GM19351 (cell line): ENCODE data around the gene MYO9A.
A peak's percentile ranks its signal among the peaks of the same experiment; 100 is the strongest.
"Not testable (repeated sequence)": the region's sequence is repeated elsewhere in the genome, so short reads cannot be mapped to it uniquely, and the experiment has no call there.

Experiments used
- ATAC-seq: cut with Tn5 transposase; IDR thresholded peaks from one replicate; pipeline ENCODE4 v1.9.1; 2021; ENCODE audit warnings: mild to moderate bottlenecking, moderate library complexity; ENCODE audit not compliant: unreplicated experiment

The MYO9A gene

DNA sequence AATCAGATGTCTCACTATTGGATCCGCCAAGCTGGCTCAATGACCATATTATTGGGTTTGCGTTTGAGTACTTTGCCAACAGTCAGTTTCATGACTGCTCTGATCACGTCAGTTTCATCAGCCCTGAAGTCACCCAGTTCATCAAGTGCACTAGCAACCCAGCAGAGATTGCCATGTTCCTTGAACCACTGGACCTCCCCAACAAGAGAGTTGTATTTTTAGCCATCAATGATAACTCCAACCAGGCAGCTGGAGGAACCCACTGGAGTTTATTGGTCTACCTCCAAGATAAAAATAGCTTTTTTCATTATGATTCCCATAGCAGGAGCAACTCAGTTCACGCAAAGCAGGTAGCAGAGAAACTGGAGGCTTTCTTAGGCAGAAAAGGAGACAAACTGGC lies 21.7 kb upstream of the MYO9A start:
- ATAC-seq, result no peak

DNA sequence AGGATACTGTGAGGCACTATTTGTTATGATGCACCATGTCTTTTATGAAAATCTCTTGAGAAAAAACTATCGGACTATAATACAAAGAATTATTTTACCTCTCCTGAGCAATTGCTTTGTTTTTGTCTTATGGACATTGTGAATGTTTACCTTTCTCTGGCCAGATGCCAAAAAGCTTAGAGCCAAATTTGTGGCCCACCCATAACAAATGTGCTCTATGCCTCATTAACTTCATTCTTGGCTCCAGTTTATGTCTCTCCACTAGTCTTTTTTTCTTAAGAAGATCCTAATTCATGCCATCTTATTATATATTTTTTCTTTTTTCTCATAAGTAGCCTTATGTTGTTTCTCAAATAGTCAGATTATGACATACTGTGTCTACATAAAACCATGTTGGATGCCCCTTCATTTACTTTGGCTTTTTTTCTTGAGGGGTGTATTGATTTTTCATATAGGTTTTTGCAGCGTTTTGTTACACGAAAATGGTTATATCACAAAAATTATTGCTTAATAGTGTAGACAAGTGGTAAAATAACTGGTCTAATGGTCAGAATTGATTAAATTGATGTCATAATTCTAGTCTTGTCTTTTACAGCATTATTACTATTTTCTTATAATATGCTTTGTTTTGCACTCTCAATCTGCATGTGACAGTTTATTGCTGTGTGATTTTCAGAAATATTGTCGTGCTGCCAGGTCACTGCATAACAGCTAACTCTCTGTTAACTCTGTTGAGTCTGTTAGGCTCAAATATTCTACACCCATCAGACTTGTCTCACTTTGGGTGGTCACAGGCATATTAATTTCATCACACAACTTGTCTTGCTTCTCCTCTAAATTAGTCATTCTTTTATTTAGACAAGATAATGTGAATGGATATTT lies 18.5 kb upstream of the MYO9A start:
- ATAC-seq, result no peak

DNA sequence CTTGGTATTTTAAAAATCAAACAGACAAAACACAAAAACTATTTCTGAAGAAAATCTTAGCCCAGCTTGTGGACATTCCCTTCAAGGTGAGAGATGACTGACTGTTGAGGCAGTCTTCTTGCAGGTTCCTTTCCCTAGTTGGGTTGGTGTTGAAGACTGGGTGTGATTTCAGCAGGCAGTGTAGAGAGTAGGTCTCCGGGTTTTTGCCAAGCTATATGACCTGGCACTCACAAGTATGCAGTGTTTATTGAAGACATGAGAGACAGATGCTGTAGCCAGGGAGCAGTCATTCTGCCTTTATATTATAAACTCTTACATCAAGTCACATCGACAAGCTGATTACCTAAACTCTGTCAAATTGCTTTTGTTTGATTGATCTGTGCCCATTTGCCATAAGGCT lies 17.8 kb upstream of the MYO9A start:
- no peak for ATAC-seq

DNA sequence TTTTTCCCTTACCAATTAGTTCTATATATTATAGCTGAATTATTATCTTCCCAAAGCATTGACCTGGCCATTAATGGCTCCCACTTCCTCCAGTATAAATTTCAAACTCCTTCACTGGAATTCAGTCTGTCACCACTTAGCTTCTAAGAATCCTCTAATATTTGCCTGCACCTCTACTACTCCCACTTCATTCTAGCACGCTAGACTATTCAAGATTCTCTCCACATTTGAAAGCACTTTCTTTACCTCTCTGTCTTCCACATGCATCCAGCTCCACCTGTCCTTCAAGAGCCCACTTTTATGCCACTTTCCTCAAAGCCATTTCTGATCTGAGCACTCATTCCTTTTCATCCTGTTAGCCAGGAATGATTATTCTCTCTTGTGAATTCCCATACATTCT lies 15.3 kb upstream of the MYO9A start:
- no peak for ATAC-seq

DNA sequence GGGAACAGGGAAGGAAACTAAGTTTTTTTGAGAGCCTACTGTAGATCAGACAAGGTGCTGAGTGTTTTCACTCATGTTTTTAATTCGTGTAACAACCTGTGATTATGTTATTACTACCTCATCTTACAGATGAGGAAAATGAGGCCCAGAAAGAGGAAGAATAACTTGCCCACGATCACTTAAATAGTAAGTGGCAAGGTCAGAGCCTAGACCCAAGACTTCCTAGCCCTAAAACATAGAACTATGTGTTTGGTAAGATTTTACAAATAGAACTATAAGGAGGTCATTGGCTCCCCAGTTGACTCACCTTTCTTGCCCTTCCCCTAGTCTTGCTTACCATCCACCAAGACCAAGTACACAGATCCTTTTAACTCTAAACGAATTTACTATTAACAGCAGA lies 14.0 kb upstream of the MYO9A start:
- ATAC-seq, result no peak

DNA sequence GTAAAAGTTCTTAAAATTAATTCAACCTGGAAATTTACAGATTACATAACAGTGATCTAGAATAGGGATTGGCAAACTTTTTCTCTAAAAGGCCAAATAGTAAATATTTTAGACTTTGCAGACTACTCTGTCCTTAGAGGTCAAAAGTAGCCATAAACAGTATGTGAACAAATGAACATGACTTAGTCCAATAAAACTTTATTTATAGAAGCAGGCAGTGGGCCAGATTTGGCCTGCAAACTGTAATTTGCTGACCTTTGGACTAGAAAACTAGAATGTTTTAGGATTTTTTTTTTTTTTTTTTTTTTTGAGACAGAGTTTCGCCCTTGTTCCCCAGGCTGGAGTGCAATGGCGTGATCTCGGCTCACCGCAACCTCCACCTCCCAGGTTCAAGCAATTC lies 12.3 kb upstream of the MYO9A start:
- no peak for ATAC-seq

DNA sequence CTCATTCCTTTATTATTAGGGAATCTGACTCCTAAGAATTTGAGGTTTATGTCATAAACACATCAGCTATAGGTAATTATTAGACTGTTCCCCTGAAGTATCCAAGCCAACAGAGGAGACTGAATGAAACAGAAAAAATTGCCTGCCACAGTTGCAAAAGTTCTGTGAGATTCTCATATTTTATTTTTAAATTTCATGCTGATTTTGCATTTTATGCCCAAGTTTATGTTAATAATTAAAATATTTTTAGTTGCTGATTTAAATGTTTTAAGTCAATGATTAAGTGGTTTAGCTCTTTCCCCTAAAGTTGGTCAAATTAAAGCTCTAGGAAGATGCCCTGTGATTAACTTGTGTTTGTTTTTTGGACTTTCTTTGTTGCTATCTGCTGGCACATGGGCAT lies 10.4 kb upstream of the MYO9A start:
- no peak for ATAC-seq

DNA sequence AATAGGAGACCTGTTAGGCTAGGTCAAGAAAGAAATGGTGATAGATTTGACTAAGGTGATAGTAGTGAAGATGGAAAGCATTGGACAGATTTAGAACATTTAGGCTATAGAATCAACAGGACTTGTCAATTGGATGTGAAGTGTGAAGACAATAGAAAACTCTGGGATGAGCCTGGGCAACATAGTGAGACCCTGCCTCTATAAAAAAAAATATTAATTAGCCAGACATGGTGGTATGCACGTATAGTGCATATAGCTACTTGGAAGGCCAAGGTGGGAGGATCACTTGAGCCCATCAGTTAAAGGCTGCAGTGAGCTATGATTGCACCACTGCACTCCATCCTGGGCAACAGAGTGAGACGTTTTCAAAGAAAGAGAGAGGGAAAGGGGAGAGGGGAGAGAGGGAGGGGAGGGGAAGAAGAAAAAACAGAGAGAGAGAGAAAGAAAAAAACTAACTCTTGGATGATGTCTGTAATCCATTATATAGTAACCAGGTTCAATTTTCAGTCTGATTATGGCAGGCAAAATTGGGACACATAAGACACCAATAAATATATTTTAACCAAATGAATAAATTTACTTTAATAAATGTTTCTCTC lies 9.9 kb upstream of the MYO9A start:
- no peak for ATAC-seq

DNA sequence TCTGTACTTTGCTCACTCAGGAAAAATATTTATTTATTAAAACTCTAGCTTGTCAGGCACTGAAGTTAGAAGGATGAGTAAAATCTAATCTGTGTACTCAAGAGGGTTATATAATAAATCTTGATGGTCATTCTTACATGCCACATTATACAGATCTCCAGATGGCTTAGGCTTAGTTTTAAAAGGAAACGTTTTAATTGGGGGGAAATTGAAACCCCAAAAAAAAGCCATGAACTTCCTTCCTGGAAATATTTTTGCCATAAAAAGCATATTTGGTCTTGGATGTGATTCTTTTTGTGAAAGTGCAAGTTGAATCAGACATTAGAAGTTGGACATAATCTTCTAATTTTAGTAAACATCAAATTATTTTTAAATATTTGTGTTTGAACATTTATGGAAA lies 6.3 kb upstream of the MYO9A start:
- no peak for ATAC-seq

DNA sequence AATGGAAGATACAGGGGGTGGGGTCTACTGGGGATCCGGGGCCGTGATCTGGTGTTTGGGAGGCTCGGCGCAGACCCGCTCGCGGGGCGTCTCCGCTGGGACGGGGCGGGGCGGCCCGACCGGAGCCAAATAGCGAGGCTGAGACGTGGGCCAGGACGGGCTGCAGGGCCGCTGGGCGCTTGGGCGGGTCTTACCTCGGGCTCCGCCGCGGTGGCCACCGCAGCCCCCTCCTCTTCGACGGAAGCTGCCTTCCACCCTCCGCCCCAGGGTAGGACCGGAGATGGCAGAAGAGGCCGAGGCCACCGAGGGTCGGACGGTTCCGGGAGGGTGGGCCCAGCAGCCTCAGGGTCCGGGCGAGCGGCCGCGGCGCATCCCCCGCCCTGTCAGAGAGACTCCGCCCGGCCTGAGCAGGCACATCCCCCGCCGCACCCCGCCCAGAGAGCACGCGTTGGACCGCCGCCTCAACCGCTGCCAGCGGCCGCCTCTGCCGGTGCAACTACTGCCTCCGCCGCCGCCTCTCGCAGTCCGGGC lies 399 bp downstream of the MYO9A start:
- ATAC-seq, result peak; percentile 67

DNA sequence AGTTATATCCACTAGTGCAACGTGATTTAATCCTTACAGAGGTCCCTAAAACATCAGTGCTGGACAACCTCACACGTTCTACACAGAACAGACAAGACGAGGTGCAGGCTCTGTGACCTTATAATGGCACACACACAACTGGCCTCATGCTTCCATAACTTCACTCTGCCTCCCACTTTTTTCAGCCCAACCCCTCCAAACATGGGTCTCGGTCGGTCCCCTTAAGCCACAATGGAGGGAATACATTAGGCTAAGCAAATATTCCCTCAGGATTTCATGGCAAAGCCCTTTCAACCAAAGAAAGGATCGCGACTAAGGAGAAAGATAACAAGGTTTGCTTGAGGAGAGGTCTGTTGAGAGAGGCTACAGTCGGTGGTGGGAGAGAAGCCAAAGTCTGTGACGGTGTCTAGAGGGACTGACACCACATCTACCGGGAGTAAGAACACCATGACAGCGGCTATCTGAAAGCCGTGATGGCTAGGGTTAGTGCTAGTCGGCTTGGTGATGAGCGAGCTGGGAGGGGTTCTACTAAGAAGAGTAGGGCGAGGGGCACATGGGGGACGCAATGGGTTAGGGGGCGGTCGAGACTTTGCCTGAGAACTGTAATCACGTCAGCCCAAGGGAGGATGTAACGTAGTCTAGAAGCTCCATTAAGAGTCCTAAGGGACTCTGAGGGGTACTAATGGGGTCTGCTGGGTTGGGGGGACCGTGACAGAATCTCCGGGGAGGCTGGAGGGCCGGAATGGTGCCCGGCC lies 1.0 kb downstream of the MYO9A start:
- peak; percentile 7 for ATAC-seq

DNA sequence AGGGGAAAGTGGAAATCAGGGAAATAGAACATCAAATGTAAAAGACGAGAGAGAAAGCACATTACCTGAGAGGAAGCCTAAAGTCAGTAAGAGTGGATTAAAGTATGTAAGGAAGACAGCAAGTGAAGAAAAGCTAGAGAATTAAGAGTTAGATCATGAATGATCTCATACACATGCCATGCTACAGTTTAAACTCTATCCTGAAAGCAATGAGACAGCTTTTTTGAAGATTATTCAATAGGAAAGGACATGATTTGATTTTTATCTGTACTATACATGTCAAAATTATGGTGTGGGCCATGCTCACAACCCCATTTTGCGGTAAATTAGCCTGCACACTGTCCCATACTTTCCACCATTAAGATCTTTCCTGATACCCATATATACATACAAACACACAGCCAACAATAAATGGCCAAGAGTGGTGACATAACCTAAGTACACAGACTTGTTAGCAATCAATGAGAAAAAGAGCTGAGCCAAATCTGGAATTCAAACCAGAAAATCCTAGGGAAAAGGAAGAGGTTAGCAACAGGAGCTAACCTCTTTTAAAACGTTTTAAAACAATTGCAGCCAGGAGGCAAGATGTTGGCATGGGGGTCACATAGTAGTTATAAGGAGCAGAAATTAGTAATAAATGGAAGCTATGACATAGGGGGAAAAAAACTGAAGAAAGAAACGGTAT lies 4.5 kb downstream of the MYO9A start:
- ATAC-seq, result no peak

DNA sequence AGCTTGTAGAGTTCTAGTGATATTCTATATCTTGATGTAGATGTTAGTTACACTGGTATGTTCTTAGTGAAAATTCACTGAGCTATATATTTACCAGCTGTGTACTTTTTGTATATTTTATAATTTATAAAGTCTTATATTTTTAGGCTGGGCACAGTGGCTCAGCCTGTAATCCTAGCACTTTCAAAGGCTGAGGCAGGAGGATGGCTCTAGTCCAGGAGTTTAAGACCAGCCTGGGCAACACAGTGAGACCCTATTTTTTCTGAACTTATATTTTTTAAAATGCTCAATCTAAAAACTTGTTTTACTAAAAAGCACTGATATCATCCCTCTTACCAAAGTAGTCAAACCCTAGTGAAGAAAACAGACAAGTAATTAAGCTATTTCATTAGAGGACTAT lies 5.1 kb downstream of the MYO9A start:
- no peak for ATAC-seq

DNA sequence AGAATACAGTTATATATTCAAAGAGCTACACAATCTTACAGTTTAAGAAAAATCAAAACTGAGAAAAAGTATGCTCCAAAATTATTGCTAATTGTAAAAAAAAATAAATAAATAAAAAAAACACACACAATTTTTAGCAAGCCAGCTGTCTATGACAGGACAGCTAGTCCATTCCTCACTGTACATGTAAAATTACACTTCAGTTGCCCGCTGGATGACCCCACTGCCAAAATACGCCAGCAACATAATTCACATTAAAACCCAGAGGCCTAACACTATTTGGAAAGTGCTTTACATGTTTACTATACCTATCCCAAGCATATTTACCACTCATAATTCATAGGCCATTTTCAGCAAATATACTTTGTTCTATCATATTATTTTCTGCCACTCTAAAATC lies 5.8 kb downstream of the MYO9A start:
- no peak for ATAC-seq

DNA sequence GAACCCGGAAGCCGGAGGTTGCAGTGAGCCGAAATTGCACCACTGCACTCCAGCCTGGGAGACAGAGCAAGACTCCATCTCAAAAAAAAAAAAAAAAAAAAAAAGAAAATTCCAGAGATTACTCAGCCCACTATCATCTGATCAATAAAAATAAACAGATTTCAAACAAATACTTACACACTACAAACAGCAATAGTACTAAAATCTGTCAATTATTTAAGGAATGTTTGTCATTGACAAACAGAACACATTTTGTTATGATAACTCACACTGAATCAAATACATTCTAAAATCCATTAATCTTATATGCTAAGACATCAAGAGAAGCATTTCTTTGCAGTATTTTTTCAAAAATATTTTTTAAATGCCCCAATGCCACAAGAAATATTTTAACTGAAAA lies 7.6 kb downstream of the MYO9A start:
- ATAC-seq, result no peak

DNA sequence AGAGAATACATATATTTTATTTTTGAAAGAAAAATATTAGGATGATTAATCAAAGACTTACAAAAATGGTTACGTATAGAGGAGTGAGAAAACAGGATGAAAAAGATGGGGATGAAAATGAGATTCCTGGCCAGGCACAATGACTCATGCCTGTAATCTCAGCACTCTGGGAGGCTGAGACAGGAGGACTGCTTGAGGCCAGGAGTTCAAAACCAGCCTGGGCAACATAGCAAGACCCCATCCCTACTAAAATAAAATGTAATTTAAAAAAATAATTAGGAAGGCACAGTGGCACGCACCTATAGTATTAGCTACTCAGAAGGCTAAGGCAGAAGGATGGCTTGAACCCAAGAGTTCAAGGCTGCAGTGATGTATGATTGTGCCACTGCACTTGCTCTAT lies 11.9 kb downstream of the MYO9A start:
- no peak for ATAC-seq

DNA sequence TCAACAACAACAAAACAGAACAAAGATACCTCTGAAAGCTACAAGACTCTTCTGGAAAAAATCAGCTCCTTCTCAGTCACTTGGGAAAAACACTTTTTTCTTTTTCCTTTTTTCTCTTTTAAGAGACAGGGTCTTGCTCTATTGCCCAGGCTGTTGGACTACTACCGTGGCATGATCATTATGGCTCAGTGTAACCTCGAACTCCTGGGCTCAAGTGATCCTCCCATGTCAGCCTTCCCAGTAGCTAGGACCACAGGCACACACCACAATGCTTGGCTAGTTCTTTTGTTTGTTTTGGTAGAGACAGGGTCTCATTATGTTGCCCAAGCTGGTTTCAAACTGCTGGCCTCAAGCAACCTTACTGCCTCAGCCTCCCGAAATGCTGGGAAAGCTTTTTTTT lies 12.8 kb downstream of the MYO9A start:
- no peak for ATAC-seq

DNA sequence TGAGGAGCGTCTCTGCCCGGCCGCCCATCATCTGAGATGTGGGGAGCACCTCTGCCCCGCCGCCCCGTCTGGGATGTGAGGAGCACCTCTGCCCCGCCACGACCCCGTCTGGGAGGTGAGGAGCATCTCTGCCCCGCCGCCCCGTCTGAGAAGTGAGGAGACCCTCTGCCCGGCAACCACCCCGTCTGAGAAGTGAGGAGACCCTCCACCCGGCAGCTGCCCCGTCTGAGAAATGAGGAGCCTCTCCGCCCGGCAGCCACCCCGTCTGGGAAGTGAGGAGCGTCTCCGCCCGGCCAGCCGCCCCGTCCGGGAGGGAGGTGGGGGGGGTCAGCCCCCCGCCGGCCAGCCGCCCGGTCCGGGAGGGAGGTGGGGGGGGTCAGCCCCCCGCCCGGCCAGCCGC lies 17.4 kb downstream of the MYO9A start:
- ATAC-seq, result not testable (repeated sequence)

DNA sequence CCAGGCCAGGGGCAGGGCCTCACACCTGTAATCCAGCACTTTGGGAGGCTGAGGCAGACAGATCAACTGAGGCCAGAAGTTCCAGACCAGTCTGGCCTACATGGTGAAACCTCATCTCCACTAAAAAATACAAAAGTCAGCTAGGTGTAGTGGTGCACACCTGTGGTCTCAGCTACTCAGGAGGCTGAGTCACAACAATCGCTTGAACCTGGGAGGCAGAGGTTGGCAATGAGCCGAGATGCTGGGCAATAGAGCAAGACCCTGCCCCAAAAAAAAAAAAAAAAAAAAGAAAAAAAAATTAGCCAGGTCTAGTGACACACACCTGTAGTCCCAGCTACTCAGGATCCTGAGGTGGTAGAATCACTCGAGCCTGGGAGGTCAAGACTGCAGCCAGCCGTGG lies 18.8 kb downstream of the MYO9A start:
- no peak for ATAC-seq

DNA sequence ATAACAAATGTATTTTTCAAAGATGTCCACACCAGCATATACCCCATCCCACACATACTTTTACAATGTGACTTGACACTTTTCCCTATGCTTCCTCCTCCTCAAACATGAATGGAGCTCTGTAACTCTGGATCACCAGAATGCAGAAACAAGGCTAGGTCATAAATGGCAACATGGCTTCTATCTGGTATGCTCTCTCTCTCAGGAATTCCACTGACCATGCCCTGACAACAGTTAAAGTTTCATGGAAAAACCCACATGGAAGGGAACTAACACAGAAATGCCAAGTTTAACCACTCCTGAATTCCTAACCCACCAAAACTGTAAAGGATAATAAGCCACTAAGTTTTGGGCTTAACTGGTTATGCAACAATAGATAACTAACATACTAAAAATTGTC lies 19.9 kb downstream of the MYO9A start:
- ATAC-seq, result no peak

DNA sequence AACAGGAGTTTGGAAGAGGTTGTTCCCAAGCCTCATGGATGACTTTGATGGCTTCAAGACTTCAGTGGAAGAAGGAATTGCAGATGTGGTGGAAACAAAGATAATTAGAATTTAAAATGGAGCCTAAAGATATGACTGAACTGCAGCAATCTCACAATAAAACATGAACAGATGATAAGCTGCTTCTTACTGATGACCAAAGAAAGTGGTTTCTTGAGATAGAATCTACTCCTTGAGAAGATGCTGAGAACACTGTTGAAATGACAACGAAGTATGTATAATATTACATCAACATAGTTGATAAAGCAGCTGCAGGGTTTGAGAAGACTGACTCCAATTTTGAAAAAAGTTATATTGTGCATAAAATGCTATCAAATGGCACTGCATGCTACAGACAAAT lies 21.2 kb downstream of the MYO9A start:
- no peak for ATAC-seq
